Measurements from ENCODE around the gene TMEM82. TPM values are rescaled to one million over a fixed set of nuclear protein-coding genes. Genes with fewer than 3 reads are reported as not detected.

The TMEM82 gene
- total and polyA plus RNA-seq, 2 donors from 2014 or later, result 2.0 to 25.4 TPM

DNA sequence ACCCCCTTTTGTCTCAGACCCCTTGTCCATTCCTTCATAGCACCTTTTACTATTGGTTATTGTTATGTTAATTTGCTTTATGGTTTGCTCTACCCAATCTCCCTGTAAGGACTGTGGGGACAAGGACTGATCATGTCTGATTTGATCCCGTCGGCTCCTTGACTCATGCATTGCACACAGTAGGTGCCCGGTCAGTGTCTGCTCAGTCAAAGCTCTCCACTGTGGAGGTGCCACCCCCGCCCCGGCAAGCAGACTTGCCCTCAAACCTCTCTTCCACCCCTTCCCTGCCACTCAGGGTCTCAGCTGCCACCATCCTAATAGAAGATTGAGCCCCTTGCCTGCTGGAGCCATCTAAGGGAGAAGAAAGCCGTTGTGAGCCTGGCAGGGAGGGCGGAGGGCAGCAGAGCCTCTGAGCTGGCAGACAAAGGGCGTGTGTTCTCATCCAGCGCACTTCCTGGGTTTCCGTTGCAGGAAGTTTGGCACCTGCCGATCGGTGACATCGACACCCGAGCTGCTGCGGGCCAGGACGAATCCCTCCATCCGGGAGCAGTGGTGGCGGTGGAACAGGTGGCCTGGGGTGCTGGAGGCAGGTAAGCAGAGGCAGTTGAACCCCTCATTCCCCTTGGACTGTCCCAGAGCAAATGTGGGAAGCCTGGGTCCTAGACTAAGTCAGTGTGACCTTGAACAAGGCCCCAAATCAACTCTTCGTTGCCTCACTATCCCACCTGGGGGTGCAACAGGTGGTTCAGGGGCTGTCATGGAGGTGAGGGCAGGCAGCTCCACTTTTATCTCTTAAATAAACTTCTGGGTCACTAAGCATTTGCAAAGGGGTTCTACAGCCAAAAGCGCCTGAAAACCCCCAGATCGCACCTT, 14.1 kb downstream of the TMEM82 start:
- Histone ChIP-seq H3K27ac (ENCODE audit: low read depth in 2 of 2, low read length in 2 of 2) (no peak overlapping the region), H3K9me3 (ENCODE audit: control insufficient read depth in 2 of 3, insufficient read depth in 1 of 3, low read length in 3 of 3) (no peaks in the 10 kb centered on the region), H3K9ac (ENCODE audit: low read length in 3 of 3) (no peak overlapping the region), H3K36me3 (ENCODE audit: control insufficient read depth in 2 of 3, insufficient read depth in 3 of 3, low read length in 3 of 3) (no peaks in the 10 kb centered on the region), H3K4me3 (ENCODE audit: low read length in 3 of 3) (no peak overlapping the region), H3K4me1 (ENCODE audit: control insufficient read depth in 2 of 3, insufficient read depth in 2 of 3, low read depth in 1 of 3, low read length in 3 of 3) (no peaks in the 10 kb centered on the region), H3K27me3 (ENCODE audit: control insufficient read depth, insufficient read depth, low read length) (no peaks in the 10 kb centered on the region)
- FAIRE-seq, result no peak
- intact Hi-C loops (cut with DNase I), result no loop called here
- DNase-seq, result peak in 3 of 5 donors; percentile 43 to 55 (median 45)
- TF ChIP-seq, protein P1, sequence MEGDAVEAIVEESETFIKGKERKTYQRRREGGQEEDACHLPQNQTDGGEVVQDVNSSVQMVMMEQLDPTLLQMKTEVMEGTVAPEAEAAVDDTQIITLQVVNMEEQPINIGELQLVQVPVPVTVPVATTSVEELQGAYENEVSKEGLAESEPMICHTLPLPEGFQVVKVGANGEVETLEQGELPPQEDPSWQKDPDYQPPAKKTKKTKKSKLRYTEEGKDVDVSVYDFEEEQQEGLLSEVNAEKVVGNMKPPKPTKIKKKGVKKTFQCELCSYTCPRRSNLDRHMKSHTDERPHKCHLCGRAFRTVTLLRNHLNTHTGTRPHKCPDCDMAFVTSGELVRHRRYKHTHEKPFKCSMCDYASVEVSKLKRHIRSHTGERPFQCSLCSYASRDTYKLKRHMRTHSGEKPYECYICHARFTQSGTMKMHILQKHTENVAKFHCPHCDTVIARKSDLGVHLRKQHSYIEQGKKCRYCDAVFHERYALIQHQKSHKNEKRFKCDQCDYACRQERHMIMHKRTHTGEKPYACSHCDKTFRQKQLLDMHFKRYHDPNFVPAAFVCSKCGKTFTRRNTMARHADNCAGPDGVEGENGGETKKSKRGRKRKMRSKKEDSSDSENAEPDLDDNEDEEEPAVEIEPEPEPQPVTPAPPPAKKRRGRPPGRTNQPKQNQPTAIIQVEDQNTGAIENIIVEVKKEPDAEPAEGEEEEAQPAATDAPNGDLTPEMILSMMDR (IDR thresholded peaks at IDR 0.05; ENCODE audit: borderline replicate concordance, extremely low read depth, insufficient read depth), result no peak

DNA sequence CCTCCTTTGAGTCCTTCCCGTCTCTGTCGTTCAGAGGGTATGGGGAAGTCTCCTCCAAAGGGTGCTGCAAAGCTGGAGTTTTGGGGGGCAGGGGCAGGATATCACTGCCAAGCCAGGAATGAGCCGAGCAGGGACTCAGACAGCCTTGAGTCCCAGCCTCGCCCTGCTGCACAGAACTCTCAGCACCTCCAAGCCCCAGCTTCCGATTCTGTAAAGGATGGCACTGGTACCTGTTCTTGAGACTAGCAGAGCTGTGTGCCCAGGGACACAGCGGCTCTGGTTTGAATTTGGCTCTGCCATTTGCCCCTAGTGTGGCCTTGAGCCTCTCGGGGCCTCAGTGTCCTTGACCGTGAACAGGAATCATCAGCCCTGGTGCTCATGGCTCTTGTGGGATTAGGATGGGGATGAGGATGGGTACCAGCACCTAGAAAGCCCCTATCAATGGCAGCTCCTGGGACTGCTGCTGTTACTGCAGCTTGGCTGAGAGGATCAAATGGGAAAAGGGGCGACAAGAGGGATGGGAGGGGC, 14.8 kb downstream of the TMEM82 start:
- DNase-seq, result no peak
- Histone ChIP-seq H3K27me3 (ENCODE audit: control insufficient read depth, insufficient read depth, low read length) (no peaks in the 10 kb centered on the region), H3K27ac (ENCODE audit: low read depth in 2 of 2, low read length in 2 of 2) (peak overlapping the region in 1 of 2 donors; percentile 5), H3K36me3 (ENCODE audit: control insufficient read depth in 2 of 3, insufficient read depth in 3 of 3, low read length in 3 of 3) (no peaks in the 10 kb centered on the region), H3K9ac (ENCODE audit: low read length in 3 of 3) (no peak overlapping the region), H3K4me3 (ENCODE audit: low read length in 3 of 3) (no peak overlapping the region), H3K9me3 (ENCODE audit: control insufficient read depth in 2 of 3, insufficient read depth in 1 of 3, low read length in 3 of 3) (no peaks in the 10 kb centered on the region), H3K4me1 (ENCODE audit: control insufficient read depth in 2 of 3, insufficient read depth in 2 of 3, low read depth in 1 of 3, low read length in 3 of 3) (peaks cover 0 to 3% (median 0%) of the 10 kb centered on the region in 3 donors)
- FAIRE-seq, result no peak
- TF ChIP-seq, protein P1 (IDR thresholded peaks at IDR 0.05; ENCODE audit: borderline replicate concordance, extremely low read depth, insufficient read depth), result no peak
- intact Hi-C loops (cut with DNase I), result no loop called here

DNA sequence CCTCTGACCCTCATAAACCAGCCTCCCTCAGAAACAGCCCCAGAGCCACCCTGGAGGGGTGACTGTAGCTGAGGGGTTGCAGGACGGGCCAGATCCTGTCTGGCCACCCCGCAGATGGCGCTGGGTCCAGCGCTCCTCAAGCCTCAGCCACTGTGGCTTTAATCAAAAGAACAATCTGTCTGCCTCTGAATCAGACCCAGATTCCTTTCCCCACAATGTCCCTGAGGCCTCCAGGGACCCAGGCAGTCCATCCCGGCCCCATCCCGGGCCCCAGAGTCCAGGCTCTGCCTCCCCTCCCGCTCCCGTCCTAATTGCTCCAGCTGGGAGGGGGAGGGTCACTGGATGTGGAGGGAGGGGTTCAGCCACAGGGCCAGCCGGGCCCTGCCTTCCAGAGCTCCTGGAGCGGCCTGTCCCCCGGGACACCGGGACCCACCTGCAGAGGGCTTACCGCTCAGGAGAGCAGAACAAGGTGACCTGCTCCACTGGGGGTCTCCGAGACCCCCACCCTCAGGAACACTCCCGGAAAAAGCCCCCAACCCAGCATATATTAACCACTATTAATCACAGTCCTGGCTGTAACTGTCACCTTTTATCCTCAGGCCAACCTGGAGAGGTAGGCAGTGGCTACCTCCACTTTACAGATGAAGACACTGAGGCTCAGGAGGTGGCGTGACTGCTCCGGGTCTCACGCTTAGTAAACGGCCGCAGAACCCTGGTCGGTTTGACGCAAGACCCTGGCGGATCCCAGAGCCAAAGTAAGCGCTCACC, 15.5 kb downstream of the TMEM82 start:
- TF ChIP-seq, protein P1 (IDR thresholded peaks at IDR 0.05; ENCODE audit: borderline replicate concordance, extremely low read depth, insufficient read depth), result no peak
- intact Hi-C loops (cut with DNase I), result no loop called here
- FAIRE-seq (no peak), DNase-seq (peak; percentile 61 to 93 (median 77))
- H3K9ac ChIP-seq (ENCODE audit: low read length in 3 of 3), result peak overlapping the region in 2 of 3 donors; percentile 48 to 55
- H3K27ac ChIP-seq (ENCODE audit: low read depth in 2 of 2, low read length in 2 of 2), result peak overlapping the region; percentile 17 to 32
- peaks cover 0 to 3% (median 0%) of the 10 kb centered on the region in 3 donors for H3K4me1 ChIP-seq (ENCODE audit: control insufficient read depth in 2 of 3, insufficient read depth in 2 of 3, low read depth in 1 of 3, low read length in 3 of 3)
- peak overlapping the region in 2 of 3 donors; percentile 35 to 62 for H3K4me3 ChIP-seq (ENCODE audit: low read length in 3 of 3)
- H3K36me3 ChIP-seq (ENCODE audit: control insufficient read depth in 2 of 3, insufficient read depth in 3 of 3, low read length in 3 of 3), result no peaks in the 10 kb centered on the region
- H3K27me3 ChIP-seq (ENCODE audit: control insufficient read depth, insufficient read depth, low read length), result no peaks in the 10 kb centered on the region
- no peaks in the 10 kb centered on the region for H3K9me3 ChIP-seq (ENCODE audit: control insufficient read depth in 2 of 3, insufficient read depth in 1 of 3, low read length in 3 of 3)
